Suprapubic skin (tissue), 4 donors: Measurements from ENCODE around the gene IFNAR1. TPM values are rescaled to one million over a fixed set of nuclear protein-coding genes. Genes with fewer than 3 reads are reported as not detected.

Experiments
- DNase-seq, 2 donors: peaks; one replicate each; pipeline ENCODE4 v3.0.0-alpha.2; 2019; ENCODE audit warnings: low spot score in 2 of 2
- H3K27ac ChIP-seq: fragments of 200-600 bp; sonication (generic); one replicate; pipeline ENCODE4 v1.5.1; 2019
- H3K27me3 ChIP-seq: fragments of 200-600 bp; sonication (generic); one replicate; pipeline ENCODE4 v1.5.1; 2019
- H3K36me3 ChIP-seq: fragments of 200-600 bp; sonication (generic); one replicate; pipeline ENCODE4 v1.5.1; 2019
- H3K4me1 ChIP-seq: fragments of 200-600 bp; sonication (generic); one replicate; pipeline ENCODE4 v1.5.1; 2019
- H3K4me3 ChIP-seq: fragments of 200-600 bp; sonication (generic); one replicate; pipeline ENCODE4 v1.5.1; 2019; ENCODE audit warnings: mild to moderate bottlenecking
- H3K9me3 ChIP-seq: fragments of 200-600 bp; sonication (generic); one replicate; pipeline ENCODE4 v1.5.1; 2019
- CTCF ChIP-seq, 2 donors: fragments of 200-600 bp in 1 of 2; fragments of 450-650 bp in 1 of 2; sonication (generic) in 1 of 2; IDR thresholded peaks; one replicate each; pipeline ENCODE4 v1.5.1; 2016 to 2019; ENCODE audit warnings: antibody characterized with exemption in 2 of 2, mild to moderate bottlenecking in 1 of 2, moderate library complexity in 1 of 2
- EP300 ChIP-seq: sonication (generic); formaldehyde crosslinking; IDR thresholded peaks from one replicate; pipeline ENCODE4 v1.6.1; 2017; ENCODE audit warnings: antibody characterized with exemption
- POLR2A ChIP-seq, 2 donors: fragments of 450-650 bp; IDR thresholded peaks; one replicate each; pipeline ENCODE4 v1.6.1; 2017; ENCODE audit warnings: antibody characterized with exemption in 2 of 2, mild to moderate bottlenecking in 2 of 2, moderate library complexity in 2 of 2
- POLR2AphosphoS5 ChIP-seq, 3 donors: sonication (generic); formaldehyde crosslinking; IDR thresholded peaks; one replicate each; pipeline ENCODE4 v1.6.1; 2017; ENCODE audit warnings: antibody characterized with exemption in 3 of 3
- WGBS: methylation state at CpG from one replicate; pipeline ENCODE4 v1.1.5; 2018; 5-methylcytosine and 5-hydroxymethylcytosine counted together
- total RNA-seq, 4 donors: library from RNA; depleted of rRNA; stranded (reverse); fragments of >200 nt; gene quantifications; one replicate each; pipeline ENCODE4 v1.1.0, GENCODE V29; 2016

Gene IFNAR1
- total RNA-seq, 4 donors from 2014 or later: 15.9 to 37.3 (median 22.6) TPM

- Histone ChIP-seq H3K4me3 (no peak overlapping the region), H3K4me1 (no peaks in the 10 kb centered on the region), H3K27me3 (no peaks in the 10 kb centered on the region), H3K36me3 (no peaks in the 10 kb centered on the region), H3K9me3 (no peaks in the 10 kb centered on the region), H3K27ac (no peak overlapping the region)
- TF ChIP-seq EP300 (no peak), POLR2A (IDR thresholded peaks at IDR 0.05) (no peak), POLR2AphosphoS5 (IDR thresholded peaks at IDR 0.05) (no peak), CTCF (IDR thresholded peaks at IDR 0.05) (no peak)
- DNase-seq: no peak
- WGBS: 89% methylated on average over 4 of the region's 4 CpGs
These were observed 11.2 kb upstream of the IFNAR1 start for GRCh38 chr21:33313611-33314010.

DNA sequence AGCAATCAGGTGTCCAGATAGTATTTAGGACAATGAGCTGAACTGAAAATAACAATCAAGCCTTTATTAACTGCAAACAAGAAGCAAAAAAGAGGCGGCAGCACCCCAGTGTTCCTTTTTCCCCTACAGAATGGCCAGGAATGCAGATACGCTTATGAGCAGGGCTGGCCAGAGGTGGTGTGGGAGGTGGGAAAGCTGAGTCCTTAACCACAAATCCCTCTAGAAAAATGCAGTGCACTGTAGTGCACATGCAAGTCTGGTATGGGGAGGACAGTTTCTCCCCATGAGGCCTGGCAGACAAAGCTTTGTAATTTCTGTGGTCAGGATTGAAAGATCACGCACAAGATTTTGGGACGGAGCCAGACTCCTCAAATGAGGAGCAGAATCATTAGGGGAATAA is 10.7 kb upstream of the IFNAR1 start:
- DNase-seq: no peak
- no peaks in the 10 kb centered on the region for H3K27me3 ChIP-seq
- no peak overlapping the region for H3K27ac ChIP-seq
- H3K9me3 ChIP-seq: no peaks in the 10 kb centered on the region
- TF ChIP-seq POLR2AphosphoS5 (IDR thresholded peaks at IDR 0.05): no peak
- TF ChIP-seq EP300: no peak
- no peak for TF ChIP-seq POLR2A (IDR thresholded peaks at IDR 0.05)
- TF ChIP-seq CTCF (IDR thresholded peaks at IDR 0.05): no peak
- 51% methylated on average over 4 of the region's 4 CpGs for WGBS
- H3K36me3 ChIP-seq: no peaks in the 10 kb centered on the region
- H3K4me3 ChIP-seq: no peak overlapping the region
- no peaks in the 10 kb centered on the region for H3K4me1 ChIP-seq

DNA sequence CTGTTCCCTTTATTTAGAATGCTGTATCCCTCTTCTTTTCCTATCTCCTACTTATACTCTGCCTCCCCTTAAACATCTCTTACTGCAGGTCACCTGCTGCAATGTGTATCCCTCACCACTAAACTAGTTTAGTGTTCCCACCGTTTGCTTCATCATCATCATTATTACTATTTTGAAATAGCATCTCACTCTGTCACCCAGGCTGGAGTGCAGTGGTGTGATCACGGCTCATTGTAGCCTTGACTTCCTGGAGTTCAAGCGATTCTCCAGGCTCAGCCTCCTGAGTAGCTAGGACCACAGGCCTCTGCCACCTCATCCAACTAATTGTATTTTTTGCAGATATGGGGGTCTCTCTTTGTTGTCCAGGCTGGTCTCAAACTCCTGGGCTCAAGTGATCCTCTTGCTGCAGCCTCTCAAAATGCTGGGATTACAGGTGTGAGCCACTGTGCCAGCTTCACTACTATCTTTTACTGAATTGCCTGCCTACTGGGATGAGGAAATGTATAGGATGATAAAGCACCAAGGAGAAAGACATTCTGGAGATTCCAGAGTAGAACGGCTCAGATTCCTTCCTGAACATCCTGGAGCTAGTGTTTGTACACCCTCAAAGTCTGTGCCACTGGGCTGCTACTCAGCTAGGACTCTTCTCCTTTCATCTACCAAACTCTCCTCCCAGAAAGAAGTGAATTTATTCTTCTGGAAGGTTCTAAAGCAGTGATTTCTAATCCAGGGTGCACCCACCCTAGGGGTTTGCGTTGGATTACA is 8.6 kb upstream of the IFNAR1 start:
- no peak overlapping the region for H3K27ac ChIP-seq
- 73% methylated on average over 5 of the region's 5 CpGs for WGBS

DNA sequence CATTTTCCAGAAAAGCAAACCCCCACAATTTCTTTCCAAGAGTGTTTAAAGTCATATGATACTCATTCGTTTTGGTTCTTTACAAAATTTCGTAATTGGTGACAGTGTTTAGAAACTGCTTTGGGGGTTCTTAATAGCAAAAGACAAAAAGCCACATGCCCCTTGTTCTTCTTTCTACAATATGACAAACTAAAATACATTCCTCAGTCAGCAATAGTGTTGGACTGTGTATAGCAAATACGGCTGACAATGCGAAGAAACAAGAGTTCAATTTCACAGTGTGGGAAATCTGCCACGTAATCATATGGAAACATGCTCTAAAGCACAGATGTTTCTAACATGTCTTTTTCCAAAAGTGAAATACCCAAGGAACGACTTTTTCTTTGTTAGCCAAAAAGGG is 7.6 kb upstream of the IFNAR1 start:
- Histone ChIP-seq H3K27me3 (no peaks in the 10 kb centered on the region), H3K27ac (no peak overlapping the region), H3K36me3 (no peaks in the 10 kb centered on the region), H3K9me3 (no peaks in the 10 kb centered on the region), H3K4me1 (no peaks in the 10 kb centered on the region), H3K4me3 (no peak overlapping the region)
- TF ChIP-seq POLR2A (IDR thresholded peaks at IDR 0.05) (no peak), CTCF (IDR thresholded peaks at IDR 0.05) (no peak), POLR2AphosphoS5 (IDR thresholded peaks at IDR 0.05) (no peak), EP300 (no peak)
- WGBS: 47% methylated on average over 6 of the region's 6 CpGs
- no peak for DNase-seq

More for the DNA sequence above, 8.6 kb upstream of the IFNAR1 start:
- H3K27me3 ChIP-seq: no peaks in the 10 kb centered on the region
- TF ChIP-seq POLR2AphosphoS5 (IDR thresholded peaks at IDR 0.05) (no peak), EP300 (no peak), CTCF (IDR thresholded peaks at IDR 0.05) (no peak), POLR2A (IDR thresholded peaks at IDR 0.05) (no peak)
- H3K4me3 ChIP-seq: no peak overlapping the region
- DNase-seq: no peak
- H3K9me3 ChIP-seq: no peaks in the 10 kb centered on the region
- no peaks in the 10 kb centered on the region for H3K36me3 ChIP-seq
- H3K4me1 ChIP-seq: no peaks in the 10 kb centered on the region

DNA sequence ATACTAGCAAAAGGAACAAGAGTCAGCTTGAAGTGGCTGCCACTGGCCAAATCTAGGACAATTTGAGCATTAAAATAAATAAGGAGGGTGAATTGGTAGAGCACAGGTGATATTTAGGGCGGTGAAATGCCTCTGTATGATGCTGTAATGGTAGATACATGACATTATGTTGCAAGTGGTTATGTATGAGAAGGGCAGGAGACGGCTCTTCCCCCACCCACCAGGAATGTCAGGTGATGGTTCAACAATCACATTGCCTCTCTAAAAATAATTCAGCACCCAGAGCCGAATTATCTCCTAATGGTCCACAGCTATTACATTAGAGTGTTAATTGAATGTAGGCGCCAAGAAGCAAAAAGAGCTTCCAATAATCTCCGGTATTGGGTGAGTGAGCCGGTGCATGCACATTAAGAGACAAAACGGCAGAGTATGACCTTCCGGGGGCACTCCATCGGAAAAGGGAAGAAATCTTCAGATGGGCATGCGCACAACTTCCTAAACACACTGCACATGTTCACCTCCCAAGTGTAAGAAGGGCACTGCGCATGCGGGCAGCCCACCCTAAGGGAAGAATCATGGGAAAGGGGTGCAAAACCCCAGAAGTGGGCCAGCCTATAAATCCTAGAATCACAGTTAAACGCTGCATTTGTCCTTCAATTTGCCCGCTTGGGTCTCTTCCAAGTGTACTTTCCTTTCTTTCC is 6.8 kb upstream of the IFNAR1 start:
- Histone ChIP-seq H3K36me3 (no peaks in the 10 kb centered on the region), H3K9me3 (no peaks in the 10 kb centered on the region), H3K27me3 (no peaks in the 10 kb centered on the region), H3K4me3 (no peak overlapping the region), H3K4me1 (no peaks in the 10 kb centered on the region), H3K27ac (no peak overlapping the region)
- WGBS: 86% methylated on average over 14 of the region's 14 CpGs
- TF ChIP-seq POLR2A (IDR thresholded peaks at IDR 0.05) (no peak), POLR2AphosphoS5 (IDR thresholded peaks at IDR 0.05) (no peak), CTCF (IDR thresholded peaks at IDR 0.05) (no peak), EP300 (no peak)
- DNase-seq: no peak
